ENCODE data around the gene EIF3A.

DNA sequence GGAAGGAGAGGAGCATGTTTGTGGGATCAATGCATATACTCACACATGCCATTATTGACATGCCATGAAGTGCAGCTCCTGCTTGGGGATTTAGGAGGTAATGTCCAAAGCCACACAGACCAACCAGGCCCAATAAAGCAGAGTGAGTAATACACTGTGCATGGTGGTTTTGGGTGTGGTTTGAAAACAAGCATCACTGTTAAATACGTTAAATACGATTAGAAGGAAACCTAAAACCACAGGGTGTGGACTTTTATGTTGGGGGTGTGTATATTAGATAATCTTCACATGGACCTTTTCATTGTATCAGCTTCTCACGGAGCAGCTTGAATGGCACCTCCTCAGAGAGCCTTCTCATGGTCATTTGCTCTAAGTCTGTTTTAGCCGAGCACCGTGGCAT lies 10.4 kb upstream of the EIF3A start:
- TF ChIP-seq, protein P1, sequence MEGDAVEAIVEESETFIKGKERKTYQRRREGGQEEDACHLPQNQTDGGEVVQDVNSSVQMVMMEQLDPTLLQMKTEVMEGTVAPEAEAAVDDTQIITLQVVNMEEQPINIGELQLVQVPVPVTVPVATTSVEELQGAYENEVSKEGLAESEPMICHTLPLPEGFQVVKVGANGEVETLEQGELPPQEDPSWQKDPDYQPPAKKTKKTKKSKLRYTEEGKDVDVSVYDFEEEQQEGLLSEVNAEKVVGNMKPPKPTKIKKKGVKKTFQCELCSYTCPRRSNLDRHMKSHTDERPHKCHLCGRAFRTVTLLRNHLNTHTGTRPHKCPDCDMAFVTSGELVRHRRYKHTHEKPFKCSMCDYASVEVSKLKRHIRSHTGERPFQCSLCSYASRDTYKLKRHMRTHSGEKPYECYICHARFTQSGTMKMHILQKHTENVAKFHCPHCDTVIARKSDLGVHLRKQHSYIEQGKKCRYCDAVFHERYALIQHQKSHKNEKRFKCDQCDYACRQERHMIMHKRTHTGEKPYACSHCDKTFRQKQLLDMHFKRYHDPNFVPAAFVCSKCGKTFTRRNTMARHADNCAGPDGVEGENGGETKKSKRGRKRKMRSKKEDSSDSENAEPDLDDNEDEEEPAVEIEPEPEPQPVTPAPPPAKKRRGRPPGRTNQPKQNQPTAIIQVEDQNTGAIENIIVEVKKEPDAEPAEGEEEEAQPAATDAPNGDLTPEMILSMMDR (IDR thresholded peaks at IDR 0.05), result no peak
- no peak for TF ChIP-seq POLR2A (IDR thresholded peaks at IDR 0.05)
